Ascending aorta (tissue), 2 donors: ENCODE results near the gene SKAP1. TPM values are rescaled to one million over a fixed set of nuclear protein-coding genes. Genes with fewer than 3 reads are reported as not detected.

Experiments
- DNase-seq, 2 donors: peaks; one replicate each; pipeline ENCODE4 v3.0.0-alpha.2; 2019; ENCODE audit warnings: low spot score in 2 of 2
- H3K27ac ChIP-seq, 2 donors: fragments of 200-600 bp; sonication (generic); one replicate each; pipeline ENCODE4 v1.5.1; 2016 to 2017; ENCODE audit warnings: mild to moderate bottlenecking in 1 of 2
- H3K27me3 ChIP-seq: fragments of 200-600 bp; sonication (generic); one replicate; pipeline ENCODE4 v1.5.1; 2017
- H3K36me3 ChIP-seq, 2 donors: fragments of 200-600 bp; sonication (generic); one replicate each; pipeline ENCODE4 v1.5.1; 2016
- H3K4me1 ChIP-seq, 2 donors: fragments of 200-600 bp; sonication (generic); one replicate each; pipeline ENCODE4 v1.5.1; 2016 to 2017; ENCODE audit warnings: mild to moderate bottlenecking in 1 of 2
- H3K4me3 ChIP-seq, 2 donors: fragments of 200-600 bp; sonication (generic); one replicate each; pipeline ENCODE4 v1.5.1; 2016 to 2017; ENCODE audit warnings: mild to moderate bottlenecking in 1 of 2
- H3K9me3 ChIP-seq, 2 donors: fragments of 200-600 bp; sonication (generic); one replicate each; pipeline ENCODE4 v1.5.1; 2016
- CTCF ChIP-seq, 3 experiments: fragments of 200-600 bp in 2 of 3; fragments of 450-650 bp in 1 of 3; sonication (generic) in 2 of 3; IDR thresholded peaks; one replicate each; pipeline ENCODE4 v1.5.1; 2016 to 2019; ENCODE audit warnings: antibody characterized with exemption in 3 of 3, mild to moderate bottlenecking in 1 of 3, moderate library complexity in 1 of 3
- intact Hi-C: fragments of 100-400 bp; cut with DNase I; formaldehyde crosslinking; loops from one replicate; pipeline ENCODE4 v1.15.1; 2023
- total RNA-seq: library from RNA; depleted of rRNA; stranded (reverse); fragments of >200 nt; gene quantifications from one replicate; pipeline ENCODE4 v1.1.0, GENCODE V29; 2016

SKAP1 gene
- total RNA-seq, 1 donor from 2014 or later: not detected

GRCh38 chr17:48132385-48132784 lies 297.6 kb downstream of the SKAP1 start:
- Histone ChIP-seq H3K4me1 (no peaks in the 10 kb centered on the region), H3K9me3 (no peaks in the 10 kb centered on the region), H3K36me3 (no peaks in the 10 kb centered on the region), H3K4me3 (no peak overlapping the region), H3K27ac (no peak overlapping the region), H3K27me3 (no peaks in the 10 kb centered on the region)
- no peak for DNase-seq
- TF ChIP-seq CTCF (IDR thresholded peaks at IDR 0.05): no peak
- intact Hi-C loops: loop anchor here (10.0 kb wide), 1 partner anchor 288 kb away; the partner anchor contains the start of gene SCRN2

DNA sequence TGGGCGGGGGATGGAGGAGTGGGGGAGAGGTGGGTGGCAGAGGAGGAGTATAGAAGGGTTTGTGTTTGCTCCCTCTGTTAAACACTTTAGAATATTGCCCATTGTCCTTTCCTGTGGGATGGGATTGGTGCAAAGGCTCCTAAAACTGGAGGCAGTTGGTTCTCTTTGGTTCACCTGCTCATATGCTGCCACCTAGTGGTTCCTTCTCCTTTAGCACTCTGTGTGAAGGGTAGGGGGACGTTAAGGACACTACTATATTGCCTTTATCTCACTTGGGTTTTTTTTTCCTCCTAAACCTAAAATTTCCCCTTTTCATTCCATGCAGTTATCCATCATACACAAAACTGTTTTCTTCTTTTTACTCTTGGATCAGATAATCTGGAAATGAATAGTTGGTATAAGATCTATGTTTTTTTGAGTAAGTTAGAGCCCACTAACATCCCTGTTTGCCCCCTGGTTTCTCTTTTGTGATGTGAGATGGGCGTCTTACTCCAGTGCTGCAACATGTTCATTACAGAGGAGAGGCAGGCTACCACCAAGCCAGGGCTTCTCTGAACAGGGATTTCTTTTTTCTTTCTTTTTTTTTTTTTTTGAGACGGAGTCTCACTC lies 298.7 kb downstream of the SKAP1 start:
- Histone ChIP-seq H3K27ac (no peak overlapping the region), H3K27me3 (no peaks in the 10 kb centered on the region), H3K36me3 (peaks cover 0 to under 1% of the 10 kb centered on the region in 2 donors), H3K4me1 (no peaks in the 10 kb centered on the region), H3K9me3 (no peaks in the 10 kb centered on the region), H3K4me3 (no peak overlapping the region)
- DNase-seq: peak in 1 of 2 donors; percentile 77
- intact Hi-C loops: loop anchor here (1.0 to 10.0 kb wide), 5 partner anchors 23 to 287 kb away; partner anchors contain the start of gene SCRN2
- TF ChIP-seq CTCF (IDR thresholded peaks at IDR 0.05): peak; percentile 67 to 89 (median 68)

GRCh38 chr17:48129981-48130380 lies 300.0 kb downstream of the SKAP1 start:
- Histone ChIP-seq H3K27me3 (no peaks in the 10 kb centered on the region), H3K4me1 (no peaks in the 10 kb centered on the region), H3K4me3 (no peak overlapping the region), H3K36me3 (peaks cover 0 to 13% of the 10 kb centered on the region in 2 donors), H3K27ac (no peak overlapping the region), H3K9me3 (no peaks in the 10 kb centered on the region)
- DNase-seq: no peak
- TF ChIP-seq CTCF (IDR thresholded peaks at IDR 0.05): no peak
- intact Hi-C loops: loop anchor here (2.0 to 10.0 kb wide), 4 partner anchors 21 to 285 kb away; partner anchors contain the start of gene SCRN2

DNA sequence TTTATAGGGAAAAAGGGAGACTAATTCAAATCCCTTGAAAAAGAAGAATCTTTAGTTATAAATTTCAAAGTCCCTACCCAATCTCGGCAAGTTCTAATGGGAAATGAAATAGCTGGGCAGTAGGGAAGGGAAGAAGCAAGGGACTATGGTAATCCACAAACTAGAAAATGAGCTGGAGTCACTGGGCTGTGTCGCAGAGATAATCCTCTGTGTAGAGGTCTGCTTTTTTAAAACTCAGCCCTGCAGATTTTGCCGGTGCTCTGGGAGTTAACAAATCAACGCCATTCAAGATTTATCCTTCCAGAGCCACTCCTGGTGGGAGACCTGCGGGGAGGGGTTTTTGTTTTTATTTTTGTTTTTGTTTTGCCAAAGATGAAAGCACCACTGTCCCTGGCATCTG lies 301.6 kb downstream of the SKAP1 start:
- intact Hi-C loops: no loop called here
- Histone ChIP-seq H3K27me3 (no peaks in the 10 kb centered on the region), H3K4me3 (no peak overlapping the region), H3K9me3 (no peaks in the 10 kb centered on the region), H3K27ac (no peak overlapping the region), H3K36me3 (peaks cover 0 to 23% of the 10 kb centered on the region in 2 donors), H3K4me1 (no peaks in the 10 kb centered on the region)
- no peak for TF ChIP-seq CTCF (IDR thresholded peaks at IDR 0.05)
- DNase-seq: no peak

DNA sequence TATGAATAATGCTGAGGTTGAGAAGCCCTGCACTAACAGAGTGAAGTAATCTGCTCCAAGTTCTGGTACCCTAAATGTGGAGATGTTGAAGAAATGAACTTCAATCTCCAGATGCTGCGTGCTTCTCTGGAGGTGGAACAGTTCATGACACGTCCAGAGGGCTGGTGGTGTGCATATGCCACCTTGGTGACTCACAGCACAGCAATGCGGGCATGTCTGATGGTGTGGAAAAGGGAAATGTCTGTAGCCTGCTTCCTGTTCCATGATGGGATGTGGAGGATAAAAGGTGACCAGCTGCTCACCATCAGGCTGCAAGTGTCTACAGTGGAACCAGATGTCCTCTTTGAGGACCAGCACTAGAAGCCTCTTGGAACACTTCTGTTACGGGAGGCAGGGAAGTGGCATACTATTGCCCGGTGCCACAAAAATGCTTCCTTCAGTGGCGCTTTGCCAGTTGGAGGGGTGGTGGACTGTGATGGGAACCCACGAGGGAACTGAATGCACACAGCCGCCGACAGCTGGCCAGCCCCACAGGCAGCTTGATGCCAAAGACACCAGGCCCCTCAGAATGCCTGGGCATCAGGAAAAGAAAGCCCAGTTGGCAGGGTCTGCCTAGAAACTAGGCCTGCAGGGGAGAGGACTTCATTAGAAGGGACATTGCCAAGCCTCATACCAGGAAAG lies 302.5 kb downstream of the SKAP1 start:
- Histone ChIP-seq H3K36me3 (peaks cover 7 to 32% of the 10 kb centered on the region in 2 donors), H3K27ac (no peak overlapping the region), H3K27me3 (no peaks in the 10 kb centered on the region), H3K4me3 (no peak overlapping the region), H3K9me3 (no peaks in the 10 kb centered on the region), H3K4me1 (no peaks in the 10 kb centered on the region)
- intact Hi-C loops: no loop called here
- no peak for TF ChIP-seq CTCF (IDR thresholded peaks at IDR 0.05)
- no peak for DNase-seq
